H1 (cell line): Measurements from ENCODE around the gene CKB.

Experiments
- FOSL1 ChIP-seq: IDR thresholded peaks from 2 replicates; pipeline ENCODE4 v1.6.1; 2011; ENCODE audit warnings: mild to moderate bottlenecking, low read depth, low read length, moderate library complexity; ENCODE audit not compliant: insufficient read depth
- NRF1 ChIP-seq: IDR thresholded peaks from 2 replicates; pipeline ENCODE4 v1.6.1; 2011; ENCODE audit warnings: mild to moderate bottlenecking, low read depth, low read length, improper control_type of control experiment
- POLR2A ChIP-seq, 2 experiments: IDR thresholded peaks; 1 replicate in 1 of 2; 2 replicates in 1 of 2; pipeline ENCODE4 v1.6.1; 2011; ENCODE audit warnings: low read depth in 2 of 2, low read length in 2 of 2, mild to moderate bottlenecking in 2 of 2; ENCODE audit errors: control extremely low read depth in 1 of 2
- POLR2AphosphoS5 ChIP-seq: IDR thresholded peaks from 2 replicates; pipeline ENCODE4 v1.6.1; 2011; ENCODE audit warnings: low read depth, low read length
- RAD21 ChIP-seq, 2 experiments: IDR thresholded peaks in 1 of 2; conservative IDR thresholded peaks in 1 of 2; 2 replicates each; pipeline ENCODE4 v1.6.1; 2011; ENCODE audit warnings: low read depth in 2 of 2, low read length in 2 of 2, improper control_type of control experiment in 1 of 2, inconsistent platforms in 1 of 2, mild to moderate bottlenecking in 1 of 2, moderate library complexity in 1 of 2
- RBBP5 ChIP-seq: IDR thresholded peaks from 2 replicates; pipeline ENCODE4 v1.7.1; 2012; ENCODE audit warnings: low read depth, mild to moderate bottlenecking, inconsistent platforms, low read length, moderate library complexity, borderline replicate concordance
- SUZ12 ChIP-seq: fragments of 200-600 bp; sonication (generic); IDR thresholded peaks from 2 replicates; pipeline ENCODE4 v1.6.1; 2012; ENCODE audit warnings: mild to moderate bottlenecking, inconsistent platforms, low read length, moderate library complexity, mixed read lengths
- TAF1 ChIP-seq: IDR thresholded peaks from 2 replicates; pipeline ENCODE4 v1.6.1; 2011; ENCODE audit warnings: mild to moderate bottlenecking, low read depth, low read length
- TF ChIP-seq, protein P1 (sequence below), 3 experiments: IDR thresholded peaks; 1 replicate in 2 of 3; 2 replicates in 1 of 3; pipeline versions ENCODE4 v1.5.1 to v1.6.1; 2011; ENCODE audit warnings: low read length in 3 of 3, mild to moderate bottlenecking in 3 of 3, inconsistent platforms in 2 of 3, low read depth in 1 of 3, moderate library complexity in 1 of 3; ENCODE audit not compliant: insufficient read depth in 1 of 3; ENCODE audit errors: control extremely low read depth in 1 of 3

DNA sequence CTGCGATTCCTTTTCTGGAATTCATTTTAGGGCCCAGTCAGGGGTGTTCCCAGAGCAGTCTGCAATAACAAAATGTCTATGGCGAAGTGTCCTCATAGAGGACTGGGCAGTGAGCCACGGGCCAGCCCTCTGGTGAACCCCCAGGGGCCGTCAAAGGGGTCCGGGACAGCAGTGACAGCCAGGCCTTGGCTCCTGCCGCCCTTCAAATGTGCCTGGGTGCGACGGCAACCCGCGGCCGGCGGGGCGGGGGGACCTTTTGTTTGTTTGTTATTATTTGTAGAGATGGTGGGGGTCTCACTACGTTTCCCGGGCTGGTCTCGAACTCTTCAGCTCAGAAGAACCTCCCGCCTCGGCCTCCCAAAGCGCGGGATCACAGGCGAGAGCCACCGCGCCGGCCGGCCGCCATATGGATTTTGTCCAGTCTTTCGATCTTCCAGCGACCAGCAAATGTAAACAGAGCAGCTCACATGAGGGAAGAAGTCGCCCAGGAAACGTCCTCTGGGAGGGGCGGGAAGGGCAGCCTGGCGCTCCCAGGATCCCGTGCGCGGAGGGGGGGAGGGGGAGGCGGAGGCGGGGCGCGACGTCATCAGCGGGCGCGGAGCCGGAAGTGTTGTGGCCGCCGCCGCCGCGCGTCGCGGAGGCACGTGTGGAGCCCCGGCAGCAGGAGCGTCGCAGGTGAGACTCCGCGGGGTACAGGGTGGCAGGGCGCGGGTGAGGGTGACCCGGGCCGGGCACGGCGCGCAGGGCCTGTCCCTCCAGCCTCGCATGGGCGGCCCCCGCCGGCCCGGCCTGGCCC is 6.2 kb upstream of the CKB start, which contains the start of gene TRMT61A:
- TF ChIP-seq SUZ12 (no peak), RBBP5 (0 out of 2 replicates have a peak, but pooled peaks have one; percentile 56), POLR2A (IDR thresholded peaks at IDR 0.05; ENCODE audit: control extremely low read depth in 1 of 2, low read depth in 2 of 2, low read length in 2 of 2) (peak in 1 of 2 experiments; percentile 59; a peak in 1 of 3 replicates), POLR2AphosphoS5 (peak; percentile 50), RAD21 (IDR thresholded peaks at IDR 0.05 in 1 of 2, conservative IDR thresholded peaks at IDR 0.05 in 1 of 2; ENCODE audit: low read depth in 2 of 2, low read length in 2 of 2) (no peak), NRF1 (no peak), FOSL1 (no peak), TAF1 (peak; percentile 69; the same call in 1 of the 2 replicates)
- TF ChIP-seq, protein P1, sequence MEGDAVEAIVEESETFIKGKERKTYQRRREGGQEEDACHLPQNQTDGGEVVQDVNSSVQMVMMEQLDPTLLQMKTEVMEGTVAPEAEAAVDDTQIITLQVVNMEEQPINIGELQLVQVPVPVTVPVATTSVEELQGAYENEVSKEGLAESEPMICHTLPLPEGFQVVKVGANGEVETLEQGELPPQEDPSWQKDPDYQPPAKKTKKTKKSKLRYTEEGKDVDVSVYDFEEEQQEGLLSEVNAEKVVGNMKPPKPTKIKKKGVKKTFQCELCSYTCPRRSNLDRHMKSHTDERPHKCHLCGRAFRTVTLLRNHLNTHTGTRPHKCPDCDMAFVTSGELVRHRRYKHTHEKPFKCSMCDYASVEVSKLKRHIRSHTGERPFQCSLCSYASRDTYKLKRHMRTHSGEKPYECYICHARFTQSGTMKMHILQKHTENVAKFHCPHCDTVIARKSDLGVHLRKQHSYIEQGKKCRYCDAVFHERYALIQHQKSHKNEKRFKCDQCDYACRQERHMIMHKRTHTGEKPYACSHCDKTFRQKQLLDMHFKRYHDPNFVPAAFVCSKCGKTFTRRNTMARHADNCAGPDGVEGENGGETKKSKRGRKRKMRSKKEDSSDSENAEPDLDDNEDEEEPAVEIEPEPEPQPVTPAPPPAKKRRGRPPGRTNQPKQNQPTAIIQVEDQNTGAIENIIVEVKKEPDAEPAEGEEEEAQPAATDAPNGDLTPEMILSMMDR (IDR thresholded peaks at IDR 0.05; ENCODE audit: control extremely low read depth in 1 of 3, insufficient read depth in 1 of 3, low read depth in 1 of 3, low read length in 3 of 3) = no peak
